ENCODE data around the gene GSTT4. TPM values are rescaled to one million over a fixed set of nuclear protein-coding genes. Genes with fewer than 3 reads are reported as not detected.
"Not testable (repeated sequence)": the region's sequence is repeated elsewhere in the genome, so short reads cannot be mapped to it uniquely, and the experiment has no call there.

GSTT4 gene
- total RNA-seq, 4 donors from 2014 or later, result not detected

DNA sequence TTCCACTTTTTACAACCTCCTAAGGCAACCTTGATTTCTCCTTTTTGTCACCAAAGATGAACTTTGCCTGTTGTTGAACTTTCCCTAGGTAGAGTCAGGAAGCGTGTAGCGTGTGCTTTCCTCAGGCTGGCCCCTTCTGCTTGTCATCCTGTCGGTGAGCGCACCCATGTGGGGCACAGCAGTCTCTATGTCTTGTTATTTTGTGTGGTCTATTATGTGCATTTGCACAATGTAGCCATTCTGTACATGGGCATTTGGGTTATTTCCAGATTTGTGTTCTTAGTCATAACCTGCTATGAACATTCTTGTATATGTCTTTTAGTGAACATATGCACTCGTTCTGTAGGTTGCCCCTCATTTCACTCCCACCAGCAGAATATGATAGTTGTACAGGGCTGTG lies 40.8 kb upstream of the GSTT4 start:
- TF ChIP-seq, protein P1, sequence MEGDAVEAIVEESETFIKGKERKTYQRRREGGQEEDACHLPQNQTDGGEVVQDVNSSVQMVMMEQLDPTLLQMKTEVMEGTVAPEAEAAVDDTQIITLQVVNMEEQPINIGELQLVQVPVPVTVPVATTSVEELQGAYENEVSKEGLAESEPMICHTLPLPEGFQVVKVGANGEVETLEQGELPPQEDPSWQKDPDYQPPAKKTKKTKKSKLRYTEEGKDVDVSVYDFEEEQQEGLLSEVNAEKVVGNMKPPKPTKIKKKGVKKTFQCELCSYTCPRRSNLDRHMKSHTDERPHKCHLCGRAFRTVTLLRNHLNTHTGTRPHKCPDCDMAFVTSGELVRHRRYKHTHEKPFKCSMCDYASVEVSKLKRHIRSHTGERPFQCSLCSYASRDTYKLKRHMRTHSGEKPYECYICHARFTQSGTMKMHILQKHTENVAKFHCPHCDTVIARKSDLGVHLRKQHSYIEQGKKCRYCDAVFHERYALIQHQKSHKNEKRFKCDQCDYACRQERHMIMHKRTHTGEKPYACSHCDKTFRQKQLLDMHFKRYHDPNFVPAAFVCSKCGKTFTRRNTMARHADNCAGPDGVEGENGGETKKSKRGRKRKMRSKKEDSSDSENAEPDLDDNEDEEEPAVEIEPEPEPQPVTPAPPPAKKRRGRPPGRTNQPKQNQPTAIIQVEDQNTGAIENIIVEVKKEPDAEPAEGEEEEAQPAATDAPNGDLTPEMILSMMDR (IDR thresholded peaks at IDR 0.05), result no peak

DNA sequence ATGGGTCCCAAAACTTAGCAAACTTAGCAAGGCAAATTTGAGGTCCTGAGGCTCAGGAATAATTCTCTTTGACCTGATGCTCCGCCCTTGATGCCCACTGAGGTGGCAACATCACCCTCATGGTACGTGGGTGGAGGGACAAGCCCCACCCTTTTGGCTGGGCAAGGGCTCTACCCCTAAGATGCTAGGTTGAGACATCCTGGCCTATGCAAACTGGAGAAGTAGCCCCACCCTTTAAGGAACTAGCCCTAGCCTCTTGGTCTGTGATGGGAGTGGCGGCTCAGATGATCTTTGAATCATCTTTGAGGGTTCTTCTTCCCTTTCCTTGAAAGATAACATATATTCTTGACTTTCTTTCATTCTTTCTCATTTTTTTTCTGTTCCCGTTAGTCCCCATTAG lies 38.7 kb upstream of the GSTT4 start:
- TF ChIP-seq, protein P1 (IDR thresholded peaks at IDR 0.05), result no peak
- ATAC-seq (ENCODE audit: low FRiP score) (no peak), DNase-seq (ENCODE audit: low spot score) (no peak)

More for the DNA sequence above, 40.8 kb upstream of the GSTT4 start:
- DNase-seq (ENCODE audit: low spot score) (no peak), ATAC-seq (ENCODE audit: low FRiP score) (no peak)

DNA sequence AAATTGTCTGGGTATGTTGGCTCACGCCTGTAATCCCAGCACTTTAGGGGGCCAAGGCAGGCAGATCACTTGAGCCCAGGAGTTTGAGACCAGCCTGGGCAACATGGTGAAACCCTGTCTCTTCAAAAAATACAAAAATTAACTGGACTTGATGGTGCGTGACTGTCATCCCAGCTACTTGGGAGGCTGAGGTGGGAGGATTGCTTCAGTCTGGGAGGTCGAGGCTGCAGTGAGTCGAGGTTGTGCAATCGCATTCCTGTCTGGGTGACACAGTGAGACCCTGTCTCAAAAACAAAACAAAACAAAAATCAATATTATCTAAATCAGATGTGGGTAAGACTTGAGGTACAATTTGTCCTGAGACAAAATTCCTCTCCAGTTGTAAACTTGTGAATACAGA lies 38.2 kb upstream of the GSTT4 start:
- not testable (repeated sequence) for ATAC-seq (ENCODE audit: low FRiP score); DNase-seq (ENCODE audit: low spot score)

DNA sequence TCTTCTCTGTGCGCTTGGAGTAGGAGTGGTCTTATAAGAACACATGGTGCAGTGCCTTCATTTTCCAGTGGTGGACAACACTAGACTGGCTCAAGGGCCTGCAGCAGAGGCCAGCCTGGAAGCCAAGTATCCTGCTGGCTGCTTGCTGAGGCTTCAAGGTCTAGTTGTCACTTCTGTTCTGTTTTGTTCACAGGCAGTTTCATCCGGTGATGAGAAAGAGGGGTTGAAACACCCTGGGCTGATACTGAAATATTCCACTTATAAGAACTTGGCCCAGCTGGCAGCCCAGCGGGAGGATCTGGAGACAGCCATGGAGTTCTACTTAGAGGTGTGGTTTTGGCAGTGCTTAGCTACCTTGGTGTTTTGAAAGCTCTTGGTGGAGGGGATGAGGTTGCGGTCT lies 35.7 kb upstream of the GSTT4 start:
- TF ChIP-seq, protein P1 (IDR thresholded peaks at IDR 0.05), result no peak
- DNase-seq (ENCODE audit: low spot score) (no peak), ATAC-seq (ENCODE audit: low FRiP score) (no peak)

DNA sequence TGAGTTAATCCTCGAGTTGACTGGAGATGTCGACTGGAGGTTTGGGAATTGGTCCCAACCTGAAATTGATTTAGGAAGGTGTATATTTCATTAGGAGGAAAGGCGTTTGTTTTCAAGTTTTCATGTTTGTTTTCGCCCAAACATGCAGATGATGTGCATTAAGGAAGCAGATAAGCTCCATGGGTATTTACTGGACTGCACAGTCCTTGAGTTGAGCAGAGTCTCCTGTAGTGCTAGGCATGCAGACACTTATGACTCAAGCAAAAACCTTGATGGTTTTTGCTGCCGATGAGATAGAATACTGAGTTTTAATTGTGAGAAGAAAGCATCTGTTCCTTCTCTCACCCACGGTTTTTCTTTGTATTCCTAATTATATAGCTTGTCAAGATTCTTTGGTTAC lies 33.8 kb upstream of the GSTT4 start:
- DNase-seq (ENCODE audit: low spot score), result no peak
- ATAC-seq (ENCODE audit: low FRiP score), result no peak
- TF ChIP-seq, protein P1 (IDR thresholded peaks at IDR 0.05), result no peak

DNA sequence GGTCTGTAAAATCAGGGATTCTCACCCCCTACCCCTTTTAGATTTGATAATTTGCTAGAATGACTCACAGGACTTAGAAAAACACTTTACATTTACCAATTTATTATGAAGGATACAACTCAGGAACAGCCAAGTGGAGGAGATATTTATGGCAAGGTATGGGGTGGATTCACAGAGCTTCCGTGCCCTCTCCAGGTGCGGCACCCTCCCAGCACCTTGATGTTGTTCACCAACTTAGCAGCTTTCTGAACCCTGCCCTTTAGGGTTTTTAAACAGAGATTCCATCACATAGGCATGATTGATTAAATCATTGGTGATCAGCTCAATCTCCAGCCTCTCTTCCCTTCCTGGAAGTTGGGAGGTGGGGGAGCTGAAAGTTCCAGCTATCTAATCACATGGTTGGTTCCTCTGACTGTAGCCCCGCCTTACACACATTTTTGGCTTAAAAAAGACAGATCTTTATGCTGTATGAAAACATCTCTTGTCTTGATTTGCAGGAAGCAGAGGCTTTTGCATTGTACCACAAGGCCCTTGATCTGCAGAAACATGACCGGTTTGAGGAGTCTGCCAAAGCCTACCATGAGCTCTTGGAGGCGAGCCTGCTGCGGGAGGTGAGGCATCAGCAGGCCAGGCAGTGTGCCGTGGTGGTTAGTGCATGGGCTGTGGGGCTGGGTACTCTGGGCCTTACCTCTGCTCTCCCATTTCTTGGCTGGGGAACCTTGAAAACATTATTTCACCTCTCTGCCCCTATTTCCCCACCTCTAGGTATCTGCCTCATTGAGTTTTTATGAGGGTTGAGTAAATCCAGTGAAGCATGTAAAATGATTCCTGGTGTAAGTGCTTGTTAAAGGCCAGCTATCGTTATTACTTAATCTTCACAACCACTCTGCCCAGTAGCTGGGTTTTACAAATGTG lies 32.9 kb upstream of the GSTT4 start:
- no peak for DNase-seq (ENCODE audit: low spot score)
- no peak for ATAC-seq (ENCODE audit: low FRiP score)
- TF ChIP-seq, protein P1 (IDR thresholded peaks at IDR 0.05), result no peak

DNA sequence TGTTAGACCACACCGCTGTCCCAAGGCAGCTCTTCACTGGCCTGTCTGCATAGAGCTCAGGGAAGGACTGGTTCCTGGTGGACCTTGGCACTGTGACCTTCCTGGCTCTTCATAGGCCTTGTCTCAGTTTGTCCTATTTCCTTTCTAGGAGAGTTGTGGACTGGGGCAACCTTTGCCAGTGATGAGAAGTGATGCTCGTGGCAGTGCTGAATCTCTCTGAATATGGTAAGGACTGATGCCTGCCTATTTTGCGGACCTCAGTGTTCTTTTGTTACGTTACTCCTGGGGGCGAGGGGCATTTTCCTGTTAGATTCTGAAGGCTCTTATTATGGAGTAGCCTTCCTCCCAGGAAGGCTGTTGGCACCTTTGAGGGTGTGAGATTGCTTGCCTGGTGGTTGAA lies 30.0 kb upstream of the GSTT4 start:
- no peak for DNase-seq (ENCODE audit: low spot score)
- TF ChIP-seq, protein P1 (IDR thresholded peaks at IDR 0.05), result no peak
- ATAC-seq (ENCODE audit: low FRiP score), result no peak

Measured in omental fat pad (tissue), 4 donors.